GM19395 (cell line): ENCODE measurements around the gene GPLD1.
A peak's percentile ranks its signal among the peaks of the same experiment; 100 is the strongest.

Experiments used
- ATAC-seq: cut with Tn5 transposase; IDR thresholded peaks from one replicate; pipeline ENCODE4 v1.9.1; 2021; ENCODE audit warnings: mild to moderate bottlenecking, moderate library complexity; ENCODE audit not compliant: unreplicated experiment

GPLD1 gene

DNA sequence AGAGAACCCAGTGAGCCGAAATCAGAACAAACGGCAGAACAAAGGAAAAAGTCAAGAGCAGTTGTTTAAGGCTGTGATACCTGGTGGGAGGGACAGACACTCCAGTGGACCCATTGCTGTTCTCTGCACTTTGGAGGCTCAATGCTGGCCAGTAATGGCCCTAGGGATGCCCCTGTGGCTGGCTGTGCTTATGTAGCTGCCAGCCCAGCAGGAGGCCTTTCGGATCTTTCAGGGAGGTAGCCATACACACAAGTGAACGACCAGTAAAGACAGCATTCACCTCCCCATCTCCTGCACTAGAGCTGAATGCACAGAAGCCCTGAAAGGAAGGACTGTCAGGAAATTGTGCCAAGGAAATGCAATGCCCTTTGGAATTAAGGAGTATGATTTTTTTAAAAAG, 34.3 kb downstream of the GPLD1 start:
- ATAC-seq, result no peak

DNA sequence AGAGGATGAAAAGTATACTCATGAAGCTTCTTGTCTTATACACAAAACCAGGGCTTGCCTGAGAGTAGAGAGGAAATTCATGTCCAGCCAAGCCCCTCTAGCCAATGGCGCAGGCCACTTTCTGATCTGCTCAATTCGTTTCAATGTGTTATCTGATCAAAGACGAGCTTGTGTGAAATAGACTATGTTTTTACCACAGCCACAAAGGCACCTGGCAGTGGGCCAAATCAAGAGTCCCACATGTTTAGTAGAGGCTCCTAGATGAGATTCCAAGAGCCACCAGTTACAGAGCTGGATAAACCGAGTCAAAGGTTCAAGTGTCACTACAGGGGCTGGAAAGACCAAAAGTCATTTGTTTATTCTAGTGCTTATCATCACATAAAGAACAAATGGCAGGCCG, 34.9 kb downstream of the GPLD1 start:
- no peak for ATAC-seq

DNA sequence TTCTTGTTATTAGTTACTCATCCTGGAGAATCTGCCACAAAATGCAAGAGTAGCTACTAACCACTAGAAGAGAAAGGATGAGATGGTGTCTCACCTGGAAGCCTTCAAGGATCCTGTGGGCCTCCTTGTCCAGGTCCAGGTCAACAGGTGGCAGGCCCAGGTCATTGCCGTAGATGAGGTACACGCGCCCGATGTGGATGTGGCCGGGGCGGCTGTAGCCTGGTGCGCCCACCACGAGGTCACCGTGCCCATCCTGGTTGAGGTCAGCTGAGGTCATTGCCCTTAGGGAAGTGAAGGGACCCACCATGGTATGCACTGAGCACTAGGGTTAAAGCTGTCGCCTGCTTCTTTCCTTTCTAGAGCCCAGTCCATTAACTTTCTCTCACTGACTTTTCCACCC, 35.5 kb downstream of the GPLD1 start:
- ATAC-seq, result no peak

DNA sequence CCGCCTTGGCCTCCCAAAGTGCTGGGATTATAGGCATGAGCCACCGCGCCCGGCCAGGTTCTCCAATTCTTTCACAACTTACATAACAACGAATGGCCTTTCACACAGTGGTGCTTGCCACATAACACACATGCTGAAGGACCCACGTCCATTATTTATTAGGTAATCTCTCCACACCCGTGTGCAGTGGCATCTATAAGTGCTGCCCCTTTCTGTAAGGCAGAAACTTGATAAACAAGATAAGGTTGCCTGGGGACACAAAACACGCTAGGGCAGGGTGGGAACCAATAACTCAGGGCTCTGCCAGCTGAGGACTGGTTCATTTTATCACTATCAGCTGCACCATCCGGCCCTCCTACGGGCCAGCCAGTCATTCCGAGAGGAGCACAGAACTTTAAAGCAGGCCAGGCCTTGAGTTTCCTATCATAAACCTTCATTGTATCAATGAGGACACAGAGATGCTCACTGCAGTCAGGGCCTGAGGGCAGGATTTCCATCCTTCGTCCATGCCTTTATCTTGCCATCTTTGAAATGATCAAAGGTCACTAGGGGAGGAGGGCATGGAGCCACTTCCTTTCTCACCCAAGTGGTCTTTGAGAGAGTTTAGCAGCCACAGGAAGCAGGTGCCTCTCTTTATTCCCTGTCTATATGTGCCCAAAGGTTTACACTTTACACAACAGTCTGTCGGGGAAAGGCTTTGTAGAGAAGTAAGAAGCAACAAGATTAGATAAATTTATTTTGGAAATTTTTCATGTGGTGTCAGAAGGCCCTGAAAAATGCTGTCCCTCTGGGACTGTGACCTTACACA, 37.6 kb downstream of the GPLD1 start:
- no peak for ATAC-seq

DNA sequence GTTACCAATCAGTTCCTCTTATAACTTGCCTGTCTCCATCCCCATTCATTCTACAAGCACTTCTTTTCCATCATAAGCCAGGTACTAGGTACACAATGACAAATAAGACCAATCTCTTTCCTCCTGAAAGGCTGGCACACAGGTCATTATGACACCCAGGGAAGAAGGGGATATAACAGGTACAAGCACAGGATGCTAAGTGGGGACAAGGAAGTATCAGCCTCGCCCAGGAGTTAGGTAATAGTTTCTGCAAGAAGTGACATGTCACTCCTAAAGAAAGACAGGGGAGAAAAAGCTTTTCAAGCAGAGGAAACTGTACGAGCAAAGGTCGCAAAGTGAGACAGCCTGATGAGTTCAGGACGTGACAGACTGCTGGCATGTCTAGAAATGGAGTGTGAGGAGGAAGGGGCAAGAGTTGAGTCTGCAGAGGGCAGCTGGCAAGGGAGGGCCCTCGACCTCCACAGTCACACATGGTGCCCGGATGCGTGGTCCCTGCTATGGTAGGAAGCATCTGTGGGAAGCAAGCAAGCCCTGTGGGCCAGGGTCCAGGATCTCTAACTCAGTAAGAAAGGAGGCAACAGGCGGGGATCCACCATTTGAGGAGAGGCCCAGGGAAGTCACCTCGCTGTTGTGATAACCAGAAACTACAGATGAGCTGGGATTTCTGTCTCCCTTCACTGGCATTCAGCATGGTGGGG, 40.4 kb downstream of the GPLD1 start:
- ATAC-seq, result no peak

DNA sequence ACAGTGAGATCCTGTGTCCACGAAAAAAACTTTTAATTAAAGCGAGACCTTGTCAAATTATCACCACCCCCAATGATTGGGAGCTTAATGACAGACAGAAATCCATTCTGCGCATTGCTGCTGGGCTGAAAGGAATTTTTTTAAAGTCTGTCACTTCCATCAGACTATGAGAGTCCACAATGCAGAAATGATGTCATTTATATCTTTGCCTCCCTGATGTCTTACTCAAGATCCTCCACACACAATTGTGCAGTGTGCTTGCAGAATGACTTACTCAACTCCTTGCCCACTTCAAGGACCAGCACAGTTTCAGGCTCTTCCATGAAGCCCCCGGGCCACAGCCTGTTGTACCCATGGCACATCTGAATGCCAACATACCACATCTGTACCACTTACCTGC, 41.0 kb downstream of the GPLD1 start:
- ATAC-seq, result no peak

DNA sequence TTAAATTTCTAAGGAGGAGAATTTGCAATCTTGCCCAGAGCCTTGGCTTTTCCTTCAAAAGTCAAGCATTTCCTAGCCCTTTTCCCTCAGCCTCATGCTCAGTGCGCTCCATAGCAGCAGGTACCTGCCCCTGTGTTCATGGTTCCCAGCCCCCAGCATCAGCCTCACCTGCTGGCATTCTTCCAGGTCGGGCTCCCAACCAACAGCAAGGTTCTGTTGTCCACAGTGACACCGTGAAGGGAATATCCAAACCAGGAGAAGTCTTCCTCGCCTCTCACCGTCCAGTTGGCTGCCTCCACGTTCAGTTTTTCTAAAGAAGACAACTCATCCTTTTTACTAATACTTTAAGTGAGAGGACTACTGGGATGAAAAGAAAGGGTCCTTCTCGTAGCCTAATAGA, 42.7 kb downstream of the GPLD1 start:
- ATAC-seq, result no peak

DNA sequence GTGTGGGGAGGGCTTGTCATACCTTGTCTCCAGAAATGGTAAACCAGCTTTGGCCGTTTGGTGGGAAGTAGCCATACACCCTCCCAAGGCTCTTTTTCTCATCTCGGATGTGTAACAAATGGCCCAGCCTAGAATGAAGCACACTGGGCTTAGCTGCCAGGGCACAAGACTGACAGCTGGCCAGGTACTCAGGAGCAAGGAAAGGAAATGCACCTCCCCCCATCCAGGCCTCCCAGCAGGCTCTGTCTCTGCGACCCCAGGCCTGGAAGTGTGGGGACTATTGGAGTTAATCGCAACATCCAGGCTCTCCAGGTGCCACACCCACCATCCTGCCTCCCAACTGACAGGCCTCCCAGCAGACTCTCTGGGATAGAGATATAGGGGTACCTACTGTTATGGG, 43.7 kb downstream of the GPLD1 start:
- no peak for ATAC-seq

DNA sequence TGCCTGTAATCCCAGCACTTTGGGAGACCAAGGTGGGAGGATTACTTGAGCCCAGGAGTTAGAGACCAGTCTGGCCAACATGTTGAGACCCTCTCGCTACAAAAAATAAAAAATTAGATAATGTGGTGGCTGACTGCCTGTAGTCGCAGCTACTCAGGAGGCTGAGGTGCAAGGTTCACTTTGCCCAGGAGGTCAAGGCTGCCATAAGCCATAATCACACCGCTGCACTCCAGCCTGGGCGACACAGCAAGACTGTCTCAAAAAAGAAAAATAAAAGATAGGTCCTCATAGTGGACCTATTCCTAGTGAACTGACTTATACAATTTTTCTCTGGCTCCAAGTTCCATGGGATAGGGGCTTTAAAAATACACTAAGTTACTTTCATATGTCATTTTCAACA, 44.8 kb downstream of the GPLD1 start:
- no peak for ATAC-seq

DNA sequence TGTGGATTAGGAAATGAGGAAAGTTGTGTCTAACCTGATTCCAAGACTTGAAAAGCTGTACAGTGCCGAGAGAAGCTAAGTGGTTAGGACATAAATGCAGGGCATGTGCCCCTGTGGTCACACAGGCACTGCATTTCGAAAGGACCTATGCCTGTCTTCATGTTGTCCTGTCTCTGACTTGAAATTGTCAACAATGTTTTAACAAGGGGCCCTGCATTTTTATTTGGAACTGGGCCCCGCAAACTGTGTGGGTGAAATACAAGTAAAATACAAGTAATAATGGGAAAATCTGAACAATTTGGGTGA, 47.8 kb downstream of the GPLD1 start:
- no peak for ATAC-seq

DNA sequence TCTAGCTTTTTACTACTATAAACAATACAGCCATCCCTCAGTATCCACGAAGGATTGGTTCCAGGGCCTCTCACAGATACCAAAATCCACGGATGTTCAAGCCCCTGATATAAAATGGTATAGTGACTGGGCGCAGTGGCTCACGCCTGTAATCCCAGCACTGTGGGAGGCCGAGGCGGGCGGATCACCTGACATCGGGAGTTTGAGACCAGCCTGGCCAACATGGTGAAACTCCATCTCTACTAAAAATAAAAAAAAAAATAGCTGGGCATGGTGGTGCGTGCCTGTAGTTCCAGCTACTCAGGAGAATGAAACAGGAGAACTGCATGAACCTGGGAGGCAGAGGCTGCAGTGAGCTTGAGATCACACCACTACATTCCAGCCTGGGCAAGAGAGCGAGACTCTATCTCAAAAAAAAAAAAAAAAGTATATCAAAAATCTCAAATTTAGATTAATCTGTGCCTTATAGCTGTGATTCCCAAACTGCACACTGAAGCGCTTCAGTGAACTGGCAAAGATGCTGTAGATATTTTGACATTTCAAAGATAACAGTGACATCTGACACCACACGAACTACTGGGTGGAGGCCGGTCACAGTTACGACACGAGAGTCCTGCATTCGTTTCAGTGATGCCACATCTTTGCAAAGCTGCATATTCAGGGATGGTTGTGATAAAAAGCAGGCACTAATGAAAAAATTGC, 48.3 kb downstream of the GPLD1 start:
- ATAC-seq, result no peak

DNA sequence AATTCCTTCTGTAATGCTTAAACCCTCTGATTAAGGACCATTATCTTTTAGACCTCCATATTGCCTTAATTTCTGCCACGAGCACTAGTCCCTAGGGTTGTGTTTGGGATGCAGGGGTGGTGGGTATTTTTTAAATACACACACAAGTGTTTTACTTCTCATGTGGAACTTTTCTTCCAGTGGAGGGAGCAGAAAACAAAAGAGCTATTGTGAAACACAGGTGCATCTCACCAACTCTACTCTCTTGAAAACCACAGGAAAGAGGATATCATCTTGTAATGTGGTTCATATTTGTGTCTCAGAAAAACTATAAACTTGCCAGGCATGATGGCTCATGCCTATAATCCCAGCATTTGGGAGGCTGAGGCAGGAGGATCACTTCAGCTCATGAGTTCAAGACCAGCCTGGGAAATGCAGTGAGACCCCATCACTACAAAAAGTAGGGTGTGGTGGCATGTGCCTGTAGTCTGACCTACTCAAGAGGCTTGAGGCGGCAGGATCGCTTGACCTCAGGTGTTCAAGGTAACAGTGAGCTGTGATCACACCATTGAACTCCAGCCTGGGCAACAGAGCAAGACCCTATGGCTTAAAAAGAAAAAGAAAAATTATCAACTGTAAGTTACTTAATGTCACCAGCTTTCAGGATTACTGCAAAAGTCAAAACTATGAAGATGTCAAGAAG, 49.4 kb downstream of the GPLD1 start:
- no peak for ATAC-seq

DNA sequence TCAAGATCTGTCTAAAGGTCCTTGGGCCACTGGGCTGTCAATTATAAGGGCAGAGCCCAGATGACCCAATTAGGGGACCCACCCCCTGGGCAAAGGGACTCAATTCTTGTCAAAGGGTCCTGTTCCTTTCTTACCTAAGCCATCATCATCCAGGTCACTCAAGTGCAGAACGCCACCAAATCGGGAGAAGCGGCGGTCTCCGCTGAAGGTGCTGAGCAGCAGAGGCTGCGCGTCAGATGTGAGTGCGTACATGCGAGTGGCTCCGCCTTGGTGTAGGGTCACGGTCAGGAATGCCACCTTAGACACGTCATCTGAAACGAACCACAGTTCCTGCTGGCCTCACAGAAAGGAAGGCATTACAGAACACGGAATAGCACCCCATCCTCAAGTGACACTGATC, 52.4 kb downstream of the GPLD1 start:
- no peak for ATAC-seq

DNA sequence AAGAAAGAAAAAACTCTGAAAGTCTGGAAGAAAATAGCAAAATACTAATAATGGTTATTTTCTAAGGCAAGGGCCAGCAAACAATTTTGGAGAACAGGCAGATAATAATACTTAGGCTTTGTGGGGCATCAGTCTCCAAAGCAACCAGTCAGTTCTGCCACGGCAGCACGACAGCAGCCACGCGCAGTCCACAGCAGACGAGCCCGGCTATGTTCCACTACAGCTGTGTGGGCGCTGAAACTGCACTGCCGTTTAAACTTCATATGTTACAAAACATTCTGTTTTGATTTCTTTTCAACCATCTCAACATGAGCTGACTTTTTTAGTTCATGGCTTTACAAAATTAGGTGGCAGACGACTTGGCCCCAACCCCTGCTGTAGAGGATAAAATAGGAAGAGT, 56.8 kb downstream of the GPLD1 start:
- ATAC-seq, result no peak

DNA sequence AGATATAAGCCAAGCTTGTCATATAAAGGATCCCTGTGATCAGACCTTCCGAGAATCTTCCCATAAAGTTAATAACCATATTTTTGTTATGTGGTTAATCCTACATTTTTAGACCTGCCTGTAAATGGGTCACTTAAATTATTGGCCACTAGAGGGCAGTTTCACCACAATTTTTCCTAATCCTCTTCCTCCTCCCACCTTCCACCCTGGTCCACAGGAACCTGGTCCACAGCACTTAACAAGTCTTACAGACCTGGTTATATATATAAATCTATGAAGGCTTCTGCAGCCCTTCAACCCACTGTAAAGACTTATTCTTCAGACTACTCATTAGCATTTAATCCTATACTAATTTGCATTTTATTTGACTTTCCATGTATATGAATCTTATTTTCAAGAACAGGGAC, 58.3 kb downstream of the GPLD1 start:
- peak; percentile 62 for ATAC-seq

DNA sequence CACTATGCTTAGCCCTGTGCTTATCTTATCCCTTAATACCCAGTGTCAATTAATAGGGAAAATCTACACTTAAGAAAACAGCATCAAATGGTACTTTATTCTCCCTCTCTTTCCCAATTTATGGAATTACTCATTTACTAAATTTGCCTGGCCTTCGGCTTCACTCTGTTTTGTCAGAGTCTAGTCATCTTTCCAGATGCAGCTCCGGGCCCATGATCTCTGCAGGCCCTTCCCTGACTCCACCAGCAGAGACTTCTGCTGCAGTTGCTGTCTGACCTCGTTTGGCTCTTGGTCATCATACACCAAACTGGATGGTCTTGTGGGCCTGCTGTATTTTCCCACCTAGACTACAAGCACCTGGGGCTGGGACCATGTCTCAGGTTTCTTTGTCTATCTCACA, 59.3 kb downstream of the GPLD1 start:
- ATAC-seq, result no peak

DNA sequence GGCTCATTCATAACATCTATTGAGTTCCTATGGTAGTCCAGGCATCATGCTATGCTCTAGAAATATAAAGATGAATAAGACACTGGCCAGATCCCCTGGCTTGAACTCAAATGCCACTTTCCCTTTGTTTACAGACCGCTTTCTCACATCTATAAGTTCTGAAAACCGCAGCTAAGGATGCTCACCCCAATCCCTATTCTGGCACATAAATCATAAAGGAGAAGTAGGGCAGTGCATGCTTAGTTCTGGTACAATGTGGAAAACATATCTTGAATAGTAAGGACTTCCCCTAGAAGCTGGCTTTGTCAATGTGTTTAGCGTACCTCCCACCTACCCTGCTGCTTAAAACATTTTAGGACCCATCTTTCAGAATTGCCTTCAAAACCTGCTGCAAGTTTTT, 60.2 kb downstream of the GPLD1 start:
- ATAC-seq, result no peak

DNA sequence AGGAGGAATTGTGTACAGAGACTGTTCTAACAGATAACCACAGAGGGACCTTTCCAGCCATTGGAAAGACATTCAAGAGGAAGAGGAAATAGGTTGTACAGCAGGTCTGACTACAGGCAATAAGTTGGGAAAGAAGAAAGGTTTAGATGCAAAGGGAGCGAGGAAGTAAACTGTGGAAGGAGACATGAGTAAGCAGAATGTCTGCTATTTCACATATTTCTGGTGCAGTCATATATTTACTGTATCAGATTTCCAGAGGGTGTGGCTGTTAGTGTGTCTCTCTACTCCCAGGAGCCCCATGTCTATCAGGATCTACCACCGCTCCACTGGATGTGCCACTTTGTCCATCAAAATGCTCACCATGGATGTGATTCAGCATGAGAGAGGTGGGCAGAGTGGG, 60.8 kb downstream of the GPLD1 start:
- ATAC-seq, result no peak

DNA sequence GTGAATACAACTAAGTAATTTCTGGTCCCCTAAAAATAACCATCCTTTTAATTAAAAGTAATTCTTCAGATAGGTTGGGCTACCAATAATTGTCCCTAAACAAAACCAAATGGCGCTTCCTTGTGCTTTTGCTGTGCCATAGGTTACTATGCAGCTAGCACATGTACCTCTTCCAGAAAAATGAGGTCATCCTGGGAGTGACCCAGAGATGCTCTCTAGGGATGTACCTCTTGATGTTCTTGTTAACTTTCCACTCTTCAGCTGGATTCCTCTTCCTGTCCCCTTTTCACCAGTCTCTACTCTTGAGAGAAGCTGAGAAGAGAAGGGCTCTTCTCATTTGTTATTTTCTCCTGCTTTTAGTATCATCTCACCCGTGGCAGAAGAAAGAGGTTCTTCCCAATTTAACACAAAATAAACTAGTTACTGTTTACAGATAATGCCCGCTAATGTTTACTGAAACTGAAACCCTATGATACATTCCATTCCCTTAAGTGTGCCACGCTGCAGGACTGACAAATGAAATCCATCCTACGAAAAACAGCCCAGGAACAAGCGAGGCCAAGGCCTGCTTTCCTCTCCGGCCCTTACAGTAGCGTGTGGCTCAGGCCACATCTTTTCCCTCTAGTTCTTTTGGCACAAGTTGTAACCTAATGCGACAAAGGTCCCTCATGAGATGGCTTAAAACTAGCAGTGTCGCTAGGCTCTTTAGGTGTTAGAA, 62.5 kb downstream of the GPLD1 start:
- no peak for ATAC-seq

DNA sequence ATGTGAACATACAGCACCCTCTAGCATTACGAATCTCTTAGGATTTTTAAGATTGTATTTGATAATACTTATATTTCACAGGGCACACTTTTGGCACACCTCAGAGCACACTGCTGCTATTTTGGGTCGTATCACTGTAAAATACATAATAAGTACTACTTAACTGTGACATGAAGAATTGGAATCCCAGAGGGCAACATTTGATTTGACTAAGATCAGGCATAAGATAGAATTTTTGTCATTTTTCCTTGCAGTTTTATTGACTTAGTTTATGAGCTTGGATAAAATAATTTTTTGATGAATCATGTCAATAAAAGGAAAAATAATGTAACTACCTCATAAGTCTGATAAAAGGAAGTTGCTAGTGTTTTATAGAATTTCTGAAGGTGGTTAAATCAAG, 64.3 kb downstream of the GPLD1 start:
- ATAC-seq, result no peak

DNA sequence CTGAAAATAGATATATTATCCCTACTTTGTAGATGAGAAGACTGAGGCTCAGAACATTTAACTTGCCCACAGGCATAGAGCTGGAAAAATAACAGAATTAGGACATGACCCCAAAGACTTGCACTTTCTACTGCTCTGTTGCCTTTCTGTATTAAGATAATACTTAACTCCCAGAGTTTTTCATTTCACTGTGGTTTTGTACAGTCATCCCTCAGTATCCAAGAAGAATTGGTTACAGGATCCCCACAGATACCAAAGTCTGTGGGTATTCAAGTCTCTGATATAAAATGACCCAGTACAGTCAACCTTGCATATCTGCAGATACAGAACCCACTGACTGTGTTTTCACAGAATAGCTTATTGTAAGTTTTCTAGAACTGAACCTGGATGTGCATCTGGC, 69.9 kb downstream of the GPLD1 start:
- no peak for ATAC-seq
